HepG2 (cell line): ENCODE measurements around the gene FRRS1. TPM values are rescaled to one million over a fixed set of nuclear protein-coding genes. Genes with fewer than 3 reads are reported as not detected.

Experiments
- EED ChIP-seq: sonication (generic); formaldehyde crosslinking; IDR thresholded peaks from 2 replicates; pipeline ENCODE4 v1.5.0; 2020; ENCODE audit warnings: mild to moderate bottlenecking, missing genetic modification reagents
- FLYWCH1 ChIP-seq: sonication (generic); formaldehyde crosslinking; IDR thresholded peaks from 2 replicates; pipeline ENCODE4 v1.8.1; 2023; ENCODE audit warnings: mild to moderate bottlenecking, missing genetic modification reagents
- MED13 ChIP-seq: sonication (generic); formaldehyde crosslinking; IDR thresholded peaks from 2 replicates; pipeline ENCODE4 v1.5.0; 2020; ENCODE audit warnings: missing genetic modification reagents
- MXD4 ChIP-seq: IDR thresholded peaks from 2 replicates; pipeline ENCODE4 v1.6.1; 2016; ENCODE audit warnings: mild to moderate bottlenecking, missing biosample characterization, missing genetic modification reagents
- RAD21 ChIP-seq: fragments of 450-650 bp; formaldehyde crosslinking; IDR thresholded peaks from 2 replicates; pipeline ENCODE4 v1.5.0; 2020; ENCODE audit warnings: mild to moderate bottlenecking
- SRSF4 ChIP-seq: fragments of 200-400 bp; formaldehyde crosslinking; IDR thresholded peaks from one replicate; pipeline ENCODE4 v1.6.1; 2018; ENCODE audit warnings: mild to moderate bottlenecking, low read depth, low read length, moderate library complexity; ENCODE audit not compliant: poor library complexity, severe bottlenecking
- ZBTB42 ChIP-seq: sonication (generic); formaldehyde crosslinking; IDR thresholded peaks from 2 replicates; pipeline ENCODE4 v1.5.0; 2020; ENCODE audit warnings: mild to moderate bottlenecking, missing genetic modification reagents
- ZC3H4 ChIP-seq: sonication (generic); formaldehyde crosslinking; IDR thresholded peaks from 2 replicates; pipeline ENCODE4 v1.4.0; 2020; ENCODE audit warnings: missing genetic modification reagents, borderline replicate concordance
- ZNF674 ChIP-seq: sonication (generic); formaldehyde crosslinking; IDR thresholded peaks from 2 replicates; pipeline ENCODE4 v1.5.0; 2020; ENCODE audit warnings: low read depth, mild to moderate bottlenecking, missing genetic modification reagents
- polyA plus RNA-seq, 8 experiments: library from polyadenylated mRNA; depleted of rRNA in 3 of 8; stranded (reverse) in 7 of 8; unstranded in 1 of 8; fragments of >200 nt; fragmentation: Illumina TruSeq in 4 of 8; extraction: Trizol in 4 of 8; gene quantifications; 2 replicates each; pipeline versions ENCODE4 v1.2.1 to v1.2.3, GENCODE V29; 2011 to 2016; ENCODE audit warnings: low read depth in 4 of 8, missing spikeins in 1 of 8, mixed read lengths in 1 of 8; ENCODE audit not compliant: insufficient read depth in 1 of 8
- total RNA-seq, 5 experiments: library from RNA; depleted of rRNA; stranded (reverse); fragments of >200 nt; fragmentation: Illumina TruSeq; extraction: Trizol; gene quantifications; 2 replicates each; pipeline ENCODE4 v1.2.3, GENCODE V29; 2016; ENCODE audit warnings: low read depth in 1 of 5
- TF ChIP-seq, protein P1 (sequence below): sonication (generic); formaldehyde crosslinking; conservative IDR thresholded peaks from 2 replicates; pipeline ENCODE4 v1.4.0; 2020; ENCODE audit warnings: mild to moderate bottlenecking, missing genetic modification reagents, moderate library complexity
- TF ChIP-seq, protein P2 (sequence below): sonication (generic); formaldehyde crosslinking; IDR thresholded peaks from 2 replicates; pipeline ENCODE4 v1.4.0; 2020; ENCODE audit warnings: missing genetic modification reagents, borderline replicate concordance
- TF ChIP-seq, protein P3 (sequence below): sonication (generic); formaldehyde crosslinking; IDR thresholded peaks from 2 replicates; pipeline ENCODE4 v1.8.1; 2023; ENCODE audit warnings: missing genetic modification reagents, inconsistent platforms, borderline replicate concordance

The FRRS1 gene
- total and polyA plus RNA-seq, 2 of the 13 experiments (the other 11 are each of a cell fraction or from before 2014, with no cell fraction given), result 22.6 to 23.4 TPM

DNA sequence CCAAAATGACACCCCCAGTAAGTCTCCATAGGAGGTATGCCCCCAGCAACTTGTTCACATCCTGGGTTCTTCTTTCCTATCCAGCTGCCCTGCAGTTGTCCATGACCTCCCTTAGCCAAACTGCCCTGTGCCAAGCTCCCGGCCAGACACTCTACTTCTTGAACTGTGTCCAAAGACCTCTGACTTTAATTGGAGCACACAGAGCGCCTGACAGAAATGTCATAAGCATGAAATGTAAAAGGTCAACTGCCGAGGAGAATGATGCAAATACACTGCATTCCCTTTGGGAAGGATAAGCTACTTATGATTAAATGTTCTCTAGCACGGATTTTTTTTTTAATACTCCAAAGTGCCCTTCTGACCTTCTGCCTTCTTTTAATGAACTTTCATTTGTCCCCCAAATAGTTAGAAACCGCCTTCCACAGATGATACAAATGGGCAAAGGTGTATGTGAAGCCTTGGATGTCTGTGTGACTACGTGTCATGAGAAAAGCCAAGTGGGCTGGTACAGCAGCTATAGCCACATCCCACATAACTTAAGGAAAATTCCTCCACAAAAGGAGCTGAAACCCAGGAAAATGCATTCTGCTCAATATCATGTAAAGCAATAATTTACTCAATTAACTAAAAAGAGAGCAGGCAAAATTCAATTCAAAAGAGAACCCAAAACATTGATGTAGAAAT lies 93.8 kb downstream of the FRRS1 start (continued):
- TF ChIP-seq, protein P1, sequence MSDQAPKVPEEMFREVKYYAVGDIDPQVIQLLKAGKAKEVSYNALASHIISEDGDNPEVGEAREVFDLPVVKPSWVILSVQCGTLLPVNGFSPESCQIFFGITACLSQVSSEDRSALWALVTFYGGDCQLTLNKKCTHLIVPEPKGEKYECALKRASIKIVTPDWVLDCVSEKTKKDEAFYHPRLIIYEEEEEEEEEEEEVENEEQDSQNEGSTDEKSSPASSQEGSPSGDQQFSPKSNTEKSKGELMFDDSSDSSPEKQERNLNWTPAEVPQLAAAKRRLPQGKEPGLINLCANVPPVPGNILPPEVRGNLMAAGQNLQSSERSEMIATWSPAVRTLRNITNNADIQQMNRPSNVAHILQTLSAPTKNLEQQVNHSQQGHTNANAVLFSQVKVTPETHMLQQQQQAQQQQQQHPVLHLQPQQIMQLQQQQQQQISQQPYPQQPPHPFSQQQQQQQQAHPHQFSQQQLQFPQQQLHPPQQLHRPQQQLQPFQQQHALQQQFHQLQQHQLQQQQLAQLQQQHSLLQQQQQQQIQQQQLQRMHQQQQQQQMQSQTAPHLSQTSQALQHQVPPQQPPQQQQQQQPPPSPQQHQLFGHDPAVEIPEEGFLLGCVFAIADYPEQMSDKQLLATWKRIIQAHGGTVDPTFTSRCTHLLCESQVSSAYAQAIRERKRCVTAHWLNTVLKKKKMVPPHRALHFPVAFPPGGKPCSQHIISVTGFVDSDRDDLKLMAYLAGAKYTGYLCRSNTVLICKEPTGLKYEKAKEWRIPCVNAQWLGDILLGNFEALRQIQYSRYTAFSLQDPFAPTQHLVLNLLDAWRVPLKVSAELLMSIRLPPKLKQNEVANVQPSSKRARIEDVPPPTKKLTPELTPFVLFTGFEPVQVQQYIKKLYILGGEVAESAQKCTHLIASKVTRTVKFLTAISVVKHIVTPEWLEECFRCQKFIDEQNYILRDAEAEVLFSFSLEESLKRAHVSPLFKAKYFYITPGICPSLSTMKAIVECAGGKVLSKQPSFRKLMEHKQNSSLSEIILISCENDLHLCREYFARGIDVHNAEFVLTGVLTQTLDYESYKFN (CRISPR knock-in tag), result no peak
- TF ChIP-seq EED (CRISPR knock-in tag) (no peak), ZNF674 (CRISPR knock-in tag) (no peak), MXD4 (CRISPR knock-in tag) (no peak), RAD21 (no peak), ZC3H4 (CRISPR knock-in tag) (no peak), SRSF4 (no peak), MED13 (no peak), ZBTB42 (no peak), FLYWCH1 (CRISPR knock-in tag) (no peak)
- TF ChIP-seq, protein P2, sequence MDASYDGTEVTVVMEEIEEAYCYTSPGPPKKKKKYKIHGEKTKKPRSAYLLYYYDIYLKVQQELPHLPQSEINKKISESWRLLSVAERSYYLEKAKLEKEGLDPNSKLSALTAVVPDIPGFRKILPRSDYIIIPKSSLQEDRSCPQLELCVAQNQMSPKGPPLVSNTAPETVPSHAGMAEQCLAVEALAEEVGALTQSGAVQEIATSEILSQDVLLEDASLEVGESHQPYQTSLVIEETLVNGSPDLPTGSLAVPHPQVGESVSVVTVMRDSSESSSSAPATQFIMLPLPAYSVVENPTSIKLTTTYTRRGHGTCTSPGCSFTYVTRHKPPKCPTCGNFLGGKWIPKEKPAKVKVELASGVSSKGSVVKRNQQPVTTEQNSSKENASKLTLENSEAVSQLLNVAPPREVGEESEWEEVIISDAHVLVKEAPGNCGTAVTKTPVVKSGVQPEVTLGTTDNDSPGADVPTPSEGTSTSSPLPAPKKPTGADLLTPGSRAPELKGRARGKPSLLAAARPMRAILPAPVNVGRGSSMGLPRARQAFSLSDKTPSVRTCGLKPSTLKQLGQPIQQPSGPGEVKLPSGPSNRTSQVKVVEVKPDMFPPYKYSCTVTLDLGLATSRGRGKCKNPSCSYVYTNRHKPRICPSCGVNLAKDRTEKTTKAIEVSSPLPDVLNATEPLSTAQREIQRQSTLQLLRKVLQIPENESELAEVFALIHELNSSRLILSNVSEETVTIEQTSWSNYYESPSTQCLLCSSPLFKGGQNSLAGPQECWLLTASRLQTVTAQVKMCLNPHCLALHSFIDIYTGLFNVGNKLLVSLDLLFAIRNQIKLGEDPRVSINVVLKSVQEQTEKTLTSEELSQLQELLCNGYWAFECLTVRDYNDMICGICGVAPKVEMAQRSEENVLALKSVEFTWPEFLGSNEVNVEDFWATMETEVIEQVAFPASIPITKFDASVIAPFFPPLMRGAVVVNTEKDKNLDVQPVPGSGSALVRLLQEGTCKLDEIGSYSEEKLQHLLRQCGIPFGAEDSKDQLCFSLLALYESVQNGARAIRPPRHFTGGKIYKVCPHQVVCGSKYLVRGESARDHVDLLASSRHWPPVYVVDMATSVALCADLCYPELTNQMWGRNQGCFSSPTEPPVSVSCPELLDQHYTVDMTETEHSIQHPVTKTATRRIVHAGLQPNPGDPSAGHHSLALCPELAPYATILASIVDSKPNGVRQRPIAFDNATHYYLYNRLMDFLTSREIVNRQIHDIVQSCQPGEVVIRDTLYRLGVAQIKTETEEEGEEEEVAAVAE (CRISPR knock-in tag), result no peak
- TF ChIP-seq, protein P3, sequence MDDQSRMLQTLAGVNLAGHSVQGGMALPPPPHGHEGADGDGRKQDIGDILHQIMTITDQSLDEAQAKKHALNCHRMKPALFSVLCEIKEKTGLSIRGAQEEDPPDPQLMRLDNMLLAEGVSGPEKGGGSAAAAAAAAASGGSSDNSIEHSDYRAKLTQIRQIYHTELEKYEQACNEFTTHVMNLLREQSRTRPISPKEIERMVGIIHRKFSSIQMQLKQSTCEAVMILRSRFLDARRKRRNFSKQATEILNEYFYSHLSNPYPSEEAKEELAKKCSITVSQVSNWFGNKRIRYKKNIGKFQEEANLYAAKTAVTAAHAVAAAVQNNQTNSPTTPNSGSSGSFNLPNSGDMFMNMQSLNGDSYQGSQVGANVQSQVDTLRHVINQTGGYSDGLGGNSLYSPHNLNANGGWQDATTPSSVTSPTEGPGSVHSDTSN (CRISPR knock-in tag), result no peak
